Stimulated activated CD4-positive, alpha-beta T cell treated with anti-CD3 and anti-CD28 coated beads, TNF-alpha, amount 100 ng/mL, for 48 hours (primary cell): ENCODE measurements around the gene USP38.
"Not testable (repeated sequence)": the region's sequence is repeated elsewhere in the genome, so short reads cannot be mapped to it uniquely, and the experiment has no call there.

Experiments used
- DNase-seq, 3 donors: peaks; one replicate each; pipeline ENCODE4 v3.0.0-alpha.2; 2020; ENCODE audit warnings: low read depth in 3 of 3

The USP38 gene

GRCh38 chr4:143184503-143185252, at the start of gene USP38:
Gene USP38 (plus strand): TSS chr4:143184917. CDS start chr4:143185451, 534 bp downstream.
- peak; percentile 73 to 92 (median 83) for DNase-seq

- no peak for DNase-seq
These were observed 49.4 kb upstream of the USP38 start for GRCh38 chr4:143135358-143135757.

DNA sequence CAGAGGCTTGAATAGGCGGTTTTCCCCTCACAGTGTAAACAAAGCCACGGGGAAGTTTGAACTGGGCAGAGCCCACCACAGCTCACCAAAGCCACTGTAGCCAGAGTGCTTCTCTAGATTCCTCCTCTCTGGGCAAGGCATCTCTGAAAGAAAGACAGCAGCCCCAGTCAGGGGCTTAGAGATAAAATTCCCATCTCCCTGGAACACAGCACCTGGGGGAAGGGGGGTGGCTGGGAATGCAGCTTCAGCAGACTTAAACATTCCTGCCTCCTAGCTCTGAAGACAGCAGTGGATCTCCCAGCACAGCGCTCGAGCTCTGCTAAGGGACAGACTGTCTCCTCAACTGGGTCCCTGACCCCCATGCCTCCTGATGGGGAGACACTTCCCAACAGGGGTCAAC, 44.0 kb upstream of the USP38 start:
- DNase-seq = no peak

GRCh38 chr4:143148521-143148920, 36.2 kb upstream of the USP38 start:
- no peak for DNase-seq

GRCh38 chr4:143156853-143157252, 27.9 kb upstream of the USP38 start:
- DNase-seq = no peak

- DNase-seq = no peak
These were observed 21.1 kb upstream of the USP38 start for GRCh38 chr4:143163614-143164013.

GRCh38 chr4:143166722-143167121, 18.0 kb upstream of the USP38 start:
- not testable (repeated sequence) for DNase-seq

DNA sequence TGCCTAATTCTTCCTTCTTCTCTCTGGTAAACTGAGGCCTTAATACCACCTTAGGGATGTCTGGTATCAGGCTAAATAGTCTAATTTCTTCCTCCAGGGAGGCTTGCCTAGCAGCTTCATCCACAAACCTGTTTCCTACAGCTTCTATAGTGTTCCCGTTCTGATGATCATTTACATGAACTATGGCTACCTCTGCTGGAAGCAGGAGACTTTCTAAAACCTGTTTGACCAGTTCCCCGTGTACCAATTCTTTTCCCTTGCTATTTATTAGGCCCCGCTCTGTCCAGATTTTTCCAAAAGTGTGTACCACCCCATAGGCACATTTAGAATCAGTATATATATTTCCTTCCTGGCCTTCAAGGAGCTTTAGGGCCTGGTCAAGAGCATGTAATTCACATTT, 5.8 kb upstream of the USP38 start:
- no peak for DNase-seq

- DNase-seq = no peak
These were observed 1.1 kb upstream of the USP38 start for GRCh38 chr4:143183513-143184216.

DNA sequence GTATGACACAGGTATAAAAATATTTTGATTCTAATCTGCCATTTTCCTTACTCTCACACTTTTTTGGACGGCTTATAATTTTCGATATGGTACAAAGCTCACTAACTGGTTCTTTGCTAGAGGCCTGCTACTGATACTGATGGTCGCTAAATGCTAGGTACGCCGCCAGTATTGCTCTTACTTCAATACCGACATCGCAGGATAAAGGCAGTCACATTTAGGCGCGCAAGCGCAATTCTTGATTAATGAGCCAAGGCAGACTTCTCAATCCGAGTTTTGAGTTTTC, 557 bp upstream of the USP38 start:
- DNase-seq = no peak

- no peak for DNase-seq
These were observed 763 bp downstream of the USP38 start for GRCh38 chr4:143185253-143186107.

DNA sequence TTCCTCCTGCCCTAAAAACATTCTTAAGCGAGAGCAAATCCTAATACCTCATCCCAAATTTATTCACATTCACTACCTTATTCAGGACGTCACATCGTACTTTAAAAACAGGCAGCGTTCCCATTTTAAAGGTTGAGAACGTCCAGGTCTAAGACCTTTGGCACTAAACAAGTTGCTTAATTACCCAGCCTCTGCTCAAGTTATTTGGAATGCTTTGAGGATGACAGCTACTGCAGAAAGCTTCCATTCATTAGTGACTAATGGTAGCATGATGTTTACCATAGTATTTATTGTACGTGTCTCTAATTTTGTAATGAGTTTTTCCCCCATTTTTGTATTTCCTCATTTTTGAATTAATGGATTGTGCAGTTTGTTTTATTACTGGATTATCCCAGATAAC, 1.5 kb downstream of the USP38 start:
- no peak for DNase-seq

DNA sequence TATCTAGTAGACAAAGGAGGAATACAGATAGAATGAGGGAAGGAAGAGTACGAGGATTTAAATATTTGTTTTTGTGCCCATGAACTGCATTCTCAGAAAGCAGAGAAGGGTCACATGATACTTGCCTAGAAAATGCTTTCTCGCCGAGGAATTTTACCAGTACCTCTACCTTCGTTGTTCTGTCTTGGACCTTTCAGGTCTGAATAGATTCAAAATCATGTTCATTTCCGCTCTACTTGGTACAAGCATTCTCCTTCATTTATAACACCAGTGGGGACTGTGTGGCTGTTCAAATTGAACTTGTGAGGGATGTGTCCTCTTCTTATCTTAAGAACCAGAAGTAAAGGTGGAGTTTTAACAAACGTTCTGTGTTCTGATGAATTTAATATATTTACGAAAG, 1.9 kb downstream of the USP38 start:
- DNase-seq = no peak

- no peak for DNase-seq
These were observed 3.7 kb downstream of the USP38 start for GRCh38 chr4:143188136-143189088.

DNA sequence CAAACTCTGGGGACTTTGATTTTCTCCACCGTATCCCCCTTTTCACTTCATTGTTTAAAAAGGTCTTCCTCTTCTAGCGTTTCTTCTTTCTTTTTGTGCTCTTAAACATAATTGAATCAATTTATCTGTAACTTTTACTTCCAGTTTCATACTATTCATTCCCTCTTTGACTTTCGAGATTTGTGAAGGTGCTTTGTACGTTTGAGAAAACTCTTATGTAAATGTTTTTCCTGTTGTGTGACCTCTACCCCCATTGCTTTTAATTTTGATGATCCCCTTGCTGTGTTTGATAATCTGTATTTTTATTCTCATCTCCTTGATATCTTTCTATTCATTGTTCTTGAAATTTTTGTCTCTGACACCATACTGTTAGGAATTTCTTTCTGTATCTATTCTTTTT, 4.8 kb downstream of the USP38 start:
- no peak for DNase-seq

DNA sequence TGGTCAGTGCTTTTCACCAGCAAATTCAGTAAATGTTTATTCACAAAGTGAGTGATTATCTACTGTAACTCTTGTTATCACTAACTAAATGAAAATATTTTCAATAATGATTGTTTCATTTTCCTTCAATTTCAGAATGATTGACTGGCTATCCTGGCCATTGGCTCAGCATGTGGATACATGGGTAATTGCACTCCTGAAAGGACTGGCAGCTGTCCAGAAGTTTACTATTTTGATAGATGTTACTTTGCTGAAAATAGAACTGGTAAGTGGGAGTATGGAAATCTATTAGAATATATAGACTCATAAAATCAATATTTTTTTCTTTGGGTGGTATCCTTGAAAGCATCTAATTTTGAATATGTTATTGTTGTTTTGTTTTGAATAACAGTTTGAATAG, 10.9 kb downstream of the USP38 start:
- no peak for DNase-seq

- no peak for DNase-seq
These were observed 11.6 kb downstream of the USP38 start for GRCh38 chr4:143196323-143196722.

- no peak for DNase-seq
These were observed 14.8 kb downstream of the USP38 start for GRCh38 chr4:143199503-143199902.

- no peak for DNase-seq
These were observed 18.1 kb downstream of the USP38 start for GRCh38 chr4:143202824-143203223.

GRCh38 chr4:143203577-143203976, 18.9 kb downstream of the USP38 start:
- no peak for DNase-seq

DNA sequence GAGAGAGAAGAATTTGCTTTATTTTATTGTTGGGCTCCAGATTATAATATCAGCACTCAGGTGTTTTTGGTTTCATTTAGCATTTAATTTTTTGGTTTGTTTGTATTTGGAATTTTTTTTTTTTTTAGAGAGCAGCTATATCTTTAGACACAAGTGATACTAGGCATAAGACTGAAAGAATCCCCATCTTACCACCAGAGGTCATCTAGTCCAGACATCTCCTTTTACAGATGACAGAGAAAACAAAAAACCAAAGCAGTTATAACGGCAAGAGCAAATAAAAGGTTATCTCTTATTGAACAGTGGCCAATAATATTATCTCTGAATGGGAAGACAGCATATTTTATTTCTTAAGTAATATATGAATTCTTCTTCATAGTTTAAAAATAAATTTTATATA, 22.8 kb downstream of the USP38 start:
- DNase-seq = no peak

DNA sequence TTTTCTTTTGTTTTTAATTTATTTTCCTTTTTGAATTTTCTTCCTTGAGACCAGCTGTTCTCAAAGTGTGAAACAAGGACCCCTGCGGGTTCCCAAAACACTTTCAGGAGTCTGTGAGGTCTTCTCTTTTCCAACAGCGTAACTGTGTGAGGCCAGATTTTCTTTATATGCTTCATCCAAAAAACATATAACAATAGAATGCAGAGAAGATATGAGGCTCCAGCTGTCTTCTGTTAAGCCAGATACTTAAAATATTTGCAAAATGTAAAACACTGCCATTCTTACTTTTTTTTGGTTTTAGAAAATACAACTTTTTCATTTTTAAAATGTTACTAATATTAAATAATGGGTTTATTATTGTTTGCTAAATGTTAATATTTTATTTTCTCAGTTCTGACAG, 27.8 kb downstream of the USP38 start:
- DNase-seq = no peak
